B cell (primary cell): ENCODE measurements around the gene PMAIP1. TPM values are rescaled to one million over a fixed set of nuclear protein-coding genes. Genes with fewer than 3 reads are reported as not detected.

Source experiments
- ATAC-seq: fragments of 200-7000 bp; cut with Tn5 transposase; one replicate; pipeline ENCODE4 v1.10.0; 2021; ENCODE audit warnings: low read depth, mild to moderate bottlenecking, moderate number of reproducible peaks, moderate library complexity
- CTCF ChIA-PET: fragments of 350-600 bp; sonication (Branson Sonifier 250); formaldehyde crosslinking; loops from one replicate; lab custom pipeline; 2021; ENCODE audit warnings: antibody characterized with exemption, inconsistent platforms; lab: Charles Lee
- POLR2A ChIA-PET: fragments of 350-600 bp; sonication (Branson Sonifier 250); formaldehyde crosslinking; loops from one replicate; lab custom pipeline; 2021; ENCODE audit warnings: antibody characterized with exemption; lab: Charles Lee
- DNase-seq: peaks from one replicate; pipeline ENCODE4 v3.0.0; 2013
- H2AFZ ChIP-seq: 2 replicates; pipeline ENCODE4 v1.6.1; 2012; ENCODE audit warnings: mild to moderate bottlenecking, low read depth, low read length; ENCODE audit not compliant: insufficient read depth, poor library complexity, severe bottlenecking
- H3K27ac ChIP-seq, 2 donors: 1 replicate in 1 of 2; 2 replicates in 1 of 2; pipeline ENCODE4 v1.5.1; 2012 to 2013; ENCODE audit warnings: low read length in 2 of 2, mild to moderate bottlenecking in 2 of 2, moderate library complexity in 1 of 2
- H3K27me3 ChIP-seq, 4 experiments: fragments of 200-600 bp in 1 of 4; sonication (generic) in 1 of 4; replicated peaks in 1 of 4; 1 replicate in 2 of 4; 2 replicates in 2 of 4; pipeline versions ENCODE4 v1.6.1 to v1.7.0; 2013 to 2016; ENCODE audit warnings: low read length in 3 of 4, mild to moderate bottlenecking in 2 of 4, mixed read lengths in 1 of 4, moderate library complexity in 1 of 4; ENCODE audit not compliant: insufficient read depth in 4 of 4, control insufficient read depth in 3 of 4; ENCODE audit errors: control extremely low read depth in 1 of 4
- H3K36me3 ChIP-seq, 2 experiments: replicated peaks in 1 of 2; 1 replicate in 1 of 2; 2 replicates in 1 of 2; pipeline versions ENCODE4 v1.6.1 to v1.7.1; 2013; ENCODE audit warnings: low read length in 1 of 2; ENCODE audit not compliant: insufficient read depth in 2 of 2, control insufficient read depth in 1 of 2; ENCODE audit errors: control extremely low read depth in 1 of 2, extremely low read depth in 1 of 2
- H3K4me1 ChIP-seq, 2 donors: fragments of 200-600 bp in 1 of 2; sonication (generic) in 1 of 2; 1 replicate in 1 of 2; 2 replicates in 1 of 2; pipeline versions ENCODE4 v1.5.1 to v1.6.1; 2013 to 2017; ENCODE audit warnings: low read length in 2 of 2; ENCODE audit not compliant: control insufficient read depth in 2 of 2, insufficient read depth in 2 of 2
- H3K4me2 ChIP-seq: replicated peaks from 2 replicates; pipeline ENCODE3; 2012; ENCODE audit warnings: mild to moderate bottlenecking, low read depth, low read length; ENCODE audit not compliant: poor library complexity, severe bottlenecking
- H3K4me3 ChIP-seq, 5 experiments: fragments of 200-600 bp in 1 of 5; sonication (generic) in 1 of 5; 1 replicate in 3 of 5; 2 replicates in 2 of 5; pipeline versions ENCODE4 v1.5.1 to v1.7.0; 2011 to 2016; ENCODE audit warnings: low read length in 4 of 5, mild to moderate bottlenecking in 4 of 5, low read depth in 2 of 5, control low read depth in 1 of 5, moderate library complexity in 1 of 5; ENCODE audit not compliant: insufficient read depth in 1 of 5; ENCODE audit errors: control extremely low read depth in 1 of 5, extremely low read depth in 1 of 5
- H3K79me2 ChIP-seq: fragments of 200-600 bp; sonication (generic); one replicate; pipeline ENCODE4 v1.6.0; 2016; ENCODE audit warnings: low read length; ENCODE audit not compliant: control insufficient read depth, insufficient read depth
- H3K9ac ChIP-seq: fragments of 200-600 bp; sonication (generic); 2 replicates; pipeline ENCODE4 v1.6.1; 2017; ENCODE audit warnings: mild to moderate bottlenecking, low read length, moderate library complexity
- H3K9me3 ChIP-seq, 3 donors: one replicate each; pipeline versions ENCODE4 v1.6.1 to v1.7.1; 2013; ENCODE audit warnings: low read length in 2 of 3; ENCODE audit not compliant: control insufficient read depth in 2 of 3, insufficient read depth in 1 of 3; ENCODE audit errors: control extremely low read depth in 1 of 3
- H4K20me1 ChIP-seq: 2 replicates; pipeline ENCODE4 v1.6.0; 2012; ENCODE audit warnings: mild to moderate bottlenecking, low read length; ENCODE audit not compliant: insufficient read depth, control insufficient read depth, poor library complexity, severe bottlenecking
- H3K27ac Mint-ChIP-seq: one replicate; pipeline ENCODE4 v1.8.0; 2021; ENCODE audit warnings: mixed read lengths
- H3K27me3 Mint-ChIP-seq: one replicate; pipeline ENCODE4 v1.8.0; 2021; ENCODE audit warnings: mixed read lengths
- H3K4me1 Mint-ChIP-seq: one replicate; pipeline ENCODE4 v1.8.0; 2021; ENCODE audit warnings: mixed read lengths
- H3K4me3 Mint-ChIP-seq: one replicate; pipeline ENCODE4 v1.8.0; 2021; ENCODE audit warnings: mixed read lengths
- H3K9me3 Mint-ChIP-seq: one replicate; pipeline ENCODE4 v1.8.0; 2022; ENCODE audit warnings: mixed read lengths; ENCODE audit not compliant: insufficient read depth
- CTCF ChIP-seq: fragments of 200-600 bp; IDR thresholded peaks from one replicate; pipeline ENCODE4 v1.8.0; 2022; ENCODE audit warnings: antibody characterized with exemption, mild to moderate bottlenecking
- EZH2 ChIP-seq: IDR thresholded peaks from 2 replicates; pipeline ENCODE4 v1.6.1; 2012; ENCODE audit warnings: borderline replicate concordance, low read depth, mild to moderate bottlenecking, moderate library complexity, low read length; ENCODE audit not compliant: insufficient read depth, poor library complexity, severe bottlenecking
- WGBS: methylation state at CpG from one replicate; pipeline ENCODE4 v1.1.5; 2013; ENCODE audit warnings: missing lambda C conversion rate; ENCODE audit not compliant: insufficient coverage; 5-methylcytosine and 5-hydroxymethylcytosine counted together
- intact Hi-C: fragments of 100-400 bp; cut with micrococcal nuclease; formaldehyde crosslinking; loops from one replicate; pipeline ENCODE4 v1.10.0; 2022
- polyA plus RNA-seq: library from polyadenylated mRNA; depleted of rRNA; stranded (reverse); fragments of >200 nt; gene quantifications from 2 replicates; pipeline ENCODE4 v1.2.3, GENCODE V29; 2012
- total RNA-seq, 2 donors: library from RNA; stranded (reverse); fragments of 120-200 nt in 1 of 2; gene quantifications; 1 replicate in 1 of 2; 2 replicates in 1 of 2; pipeline versions ENCODE4 v1.2.3 to v1.2.4, GENCODE V29; 2013 to 2022

PMAIP1 gene
- total and polyA plus RNA-seq, 2 donors (not counting 1 experiment from before 2014, with no cell fraction given) = 67.2 to 89.3 TPM

- Histone ChIP-seq H3K36me3 (peaks cover 0 to 6% of the 10 kb centered on the region in 2 experiments), H3K4me3 (no peak overlapping the region), H3K4me2 (peak overlapping the region; percentile 64), H3K4me1 (peaks cover 59 to 68% of the 10 kb centered on the region in 2 donors), H3K27ac (peak overlapping the region; percentile 18 to 88), H4K20me1 (peaks cover 4% of the 10 kb centered on the region), H3K9me3 (no peaks in the 10 kb centered on the region), H3K27me3 (no peaks in the 10 kb centered on the region), H3K9ac (no peak overlapping the region), H3K79me2 (peaks cover 22% of the 10 kb centered on the region), H2AFZ (no peak overlapping the region)
- WGBS = no CpG with 5 or more reads among the region's 3 CpGs
- Mint-ChIP-seq H3K27me3 (no peaks in the 10 kb centered on the region), H3K9me3 (no peaks in the 10 kb centered on the region), H3K4me3 (peak overlapping the region; percentile 27), H3K27ac (peak overlapping the region; percentile 86), H3K4me1 (peaks cover 68% of the 10 kb centered on the region)
- ChIA-PET POLR2A (interaction anchor here (0.7 kb wide), 1 partner anchor 54 kb away, joined by 6 read pairs; no protein-coding TSS in a partner anchor), CTCF (interaction anchor here (0.9 to 4.8 kb wide), 5 partner anchors 12 to 88 kb away, joined by 4 to 24 read pairs (median 10); no protein-coding TSS in a partner anchor)
- ATAC-seq (no peak), DNase-seq (no peak)
- intact Hi-C loops = no loop called here
- TF ChIP-seq EZH2 (no peak), CTCF (no peak)
Observed at GRCh38 chr18:59906203-59906602, 6.4 kb downstream of the PMAIP1 start.

DNA sequence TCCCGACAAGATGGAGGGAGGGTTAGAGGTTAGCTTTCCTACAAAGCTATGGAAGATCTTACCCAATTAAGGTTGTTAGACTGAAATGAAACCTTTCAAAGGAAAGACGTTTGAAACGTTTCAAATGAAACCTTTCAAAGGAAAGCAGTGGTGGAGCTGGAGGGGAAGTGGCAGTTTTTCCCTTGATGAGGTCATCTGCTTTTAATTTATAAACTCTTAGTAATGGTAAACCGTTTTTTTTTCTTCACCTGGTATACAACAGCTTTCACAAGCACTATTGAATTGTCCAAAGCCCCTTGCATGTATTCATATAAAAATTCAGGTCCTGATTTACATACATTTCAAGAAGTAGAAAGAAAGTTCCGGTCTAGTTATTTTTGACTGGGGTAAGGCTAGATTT, 7.4 kb downstream of the PMAIP1 start:
- POLR2A ChIA-PET = interaction anchor here (0.6 kb wide), 1 partner anchor 10 kb away, joined by 5 read pairs; no protein-coding TSS in a partner anchor
- Histone ChIP-seq H3K9me3 (no peaks in the 10 kb centered on the region), H3K79me2 (peaks cover 12% of the 10 kb centered on the region), H2AFZ (peak overlapping the region; percentile 44), H3K4me3 (peak overlapping the region in 2 of 5 experiments; percentile 12 to 45), H3K27me3 (no peaks in the 10 kb centered on the region), H3K4me1 (peaks cover 58 to 62% of the 10 kb centered on the region in 2 donors), H3K36me3 (peaks cover 0 to 6% of the 10 kb centered on the region in 2 experiments), H3K4me2 (peak overlapping the region; percentile 64), H4K20me1 (no peaks in the 10 kb centered on the region), H3K9ac (peak overlapping the region; percentile 36), H3K27ac (peak overlapping the region; percentile 47 to 88)
- Mint-ChIP-seq H3K27ac (peak overlapping the region; percentile 86), H3K9me3 (no peaks in the 10 kb centered on the region), H3K27me3 (no peaks in the 10 kb centered on the region), H3K4me3 (peak overlapping the region; percentile 68), H3K4me1 (peaks cover 64% of the 10 kb centered on the region)
- intact Hi-C loops = loop anchor here (1.0 kb wide), 1 partner anchor 11 kb away; no protein-coding TSS in a partner anchor
- WGBS = 0% methylated on average over 2 of the region's 5 CpGs
- TF ChIP-seq EZH2 (no peak), CTCF (no peak)
- ATAC-seq = no peak
- peak; percentile 53 for DNase-seq
- CTCF ChIA-PET = interaction anchor here (0.7 to 4.8 kb wide), 3 partner anchors 11 to 81 kb away, joined by 3 to 24 read pairs (median 3); no protein-coding TSS in a partner anchor
